ENCODE measurements around the gene NLRP6.

DNA sequence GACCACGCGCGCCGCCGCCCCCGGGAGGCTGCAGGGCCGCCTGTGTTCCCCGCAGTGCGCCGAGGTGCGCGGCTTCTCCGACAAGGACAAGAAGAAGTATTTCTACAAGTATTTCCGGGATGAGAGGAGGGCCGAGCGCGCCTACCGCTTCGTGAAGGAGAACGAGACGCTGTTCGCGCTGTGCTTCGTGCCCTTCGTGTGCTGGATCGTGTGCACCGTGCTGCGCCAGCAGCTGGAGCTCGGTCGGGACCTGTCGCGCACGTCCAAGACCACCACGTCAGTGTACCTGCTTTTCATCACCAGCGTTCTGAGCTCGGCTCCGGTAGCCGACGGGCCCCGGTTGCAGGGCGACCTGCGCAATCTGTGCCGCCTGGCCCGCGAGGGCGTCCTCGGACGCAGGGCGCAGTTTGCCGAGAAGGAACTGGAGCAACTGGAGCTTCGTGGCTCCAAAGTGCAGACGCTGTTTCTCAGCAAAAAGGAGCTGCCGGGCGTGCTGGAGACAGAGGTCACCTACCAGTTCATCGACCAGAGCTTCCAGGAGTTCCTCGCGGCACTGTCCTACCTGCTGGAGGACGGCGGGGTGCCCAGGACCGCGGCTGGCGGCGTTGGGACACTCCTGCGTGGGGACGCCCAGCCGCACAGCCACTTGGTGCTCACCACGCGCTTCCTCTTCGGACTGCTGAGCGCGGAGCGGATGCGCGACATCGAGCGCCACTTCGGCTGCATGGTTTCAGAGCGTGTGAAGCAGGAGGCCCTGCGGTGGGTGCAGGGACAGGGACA, 2.7 kb downstream of the NLRP6 start:
- TF ChIP-seq, protein P1, sequence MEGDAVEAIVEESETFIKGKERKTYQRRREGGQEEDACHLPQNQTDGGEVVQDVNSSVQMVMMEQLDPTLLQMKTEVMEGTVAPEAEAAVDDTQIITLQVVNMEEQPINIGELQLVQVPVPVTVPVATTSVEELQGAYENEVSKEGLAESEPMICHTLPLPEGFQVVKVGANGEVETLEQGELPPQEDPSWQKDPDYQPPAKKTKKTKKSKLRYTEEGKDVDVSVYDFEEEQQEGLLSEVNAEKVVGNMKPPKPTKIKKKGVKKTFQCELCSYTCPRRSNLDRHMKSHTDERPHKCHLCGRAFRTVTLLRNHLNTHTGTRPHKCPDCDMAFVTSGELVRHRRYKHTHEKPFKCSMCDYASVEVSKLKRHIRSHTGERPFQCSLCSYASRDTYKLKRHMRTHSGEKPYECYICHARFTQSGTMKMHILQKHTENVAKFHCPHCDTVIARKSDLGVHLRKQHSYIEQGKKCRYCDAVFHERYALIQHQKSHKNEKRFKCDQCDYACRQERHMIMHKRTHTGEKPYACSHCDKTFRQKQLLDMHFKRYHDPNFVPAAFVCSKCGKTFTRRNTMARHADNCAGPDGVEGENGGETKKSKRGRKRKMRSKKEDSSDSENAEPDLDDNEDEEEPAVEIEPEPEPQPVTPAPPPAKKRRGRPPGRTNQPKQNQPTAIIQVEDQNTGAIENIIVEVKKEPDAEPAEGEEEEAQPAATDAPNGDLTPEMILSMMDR (IDR thresholded peaks at IDR 0.05; ENCODE audit: poor library complexity): no peak
- no peak for TF ChIP-seq EZH2 (IDR thresholded peaks at IDR 0.05; ENCODE audit: borderline replicate concordance)

All from hepatocyte (in vitro differentiated cells).